Mammary epithelial cell (primary cell): ENCODE results near the gene MRPS12.
"Not testable (repeated sequence)": the region's sequence is repeated elsewhere in the genome, so short reads cannot be mapped to it uniquely, and the experiment has no call there.

Source experiments
- CTCF ChIP-seq, 2 donors: IDR thresholded peaks in 1 of 2; conservative IDR thresholded peaks in 1 of 2; 2 replicates each; pipeline ENCODE4 v1.5.1; 2011 to 2012; ENCODE audit warnings: inconsistent platforms in 2 of 2, low read length in 2 of 2, mild to moderate bottlenecking in 2 of 2, control low read depth in 1 of 2, low read depth in 1 of 2; ENCODE audit not compliant: insufficient read depth in 1 of 2; ENCODE audit errors: extremely low read depth in 1 of 2
- EZH2 ChIP-seq: IDR thresholded peaks from 2 replicates; pipeline ENCODE4 v1.6.1; 2012; ENCODE audit warnings: low read length, inconsistent platforms, borderline replicate concordance

- TF ChIP-seq CTCF (conservative IDR thresholded peaks at IDR 0.05 in 1 of 2, IDR thresholded peaks at IDR 0.05 in 1 of 2; ENCODE audit: extremely low read depth in 1 of 2, insufficient read depth in 1 of 2, low read depth in 1 of 2, low read length in 2 of 2); EZH2: not testable (repeated sequence)
These were observed 10.7 kb downstream of the MRPS12 start for GRCh38 chr19:38941466-38941865.
